ENCODE data around the gene IGFALS. TPM values are rescaled to one million over a fixed set of nuclear protein-coding genes. Genes with fewer than 3 reads are reported as not detected.
A peak's percentile ranks its signal among the peaks of the same experiment; 100 is the strongest.

Gene IGFALS
- total and polyA plus RNA-seq, 7 donors = 0.46 to 2.2 (median 1.2) TPM

- H3K27ac ChIP-seq = peak within 1 kb of the TSS; percentile 91 to 97 (median 96)
- no peak for TF ChIP-seq EP300 (IDR thresholded peaks at IDR 0.05)
- TF ChIP-seq CTCF (IDR thresholded peaks at IDR 0.05) = no peak
- no peak for TF ChIP-seq POLR2AphosphoS5 (IDR thresholded peaks at IDR 0.05)
- no peak for TF ChIP-seq POLR2A (IDR thresholded peaks at IDR 0.05)
- DNase-seq = peak; percentile 88
- intact Hi-C loops (cut with DNase I) = loop anchor here (5.0 to 10.0 kb wide), 2 partner anchors 64 to 1087 kb away; partner anchors contain the start of genes JMJD8, MAPK8IP3 and STUB1
- peak within 1 kb of the TSS; percentile 64 to 93 (median 90) for H3K4me3 ChIP-seq
- no peaks in the 10 kb centered on the region for H3K9me3 ChIP-seq
- 1% methylated on average over 79 of the region's 79 CpGs for WGBS, 2 donors
- H3K27me3 ChIP-seq = no peaks in the 10 kb centered on the region
- peaks cover 24 to 43% (median 32%) of the 10 kb centered on the region in 4 donors for H3K36me3 ChIP-seq
- peaks cover 0 to 56% (median 47%) of the 10 kb centered on the region in 4 donors for H3K4me1 ChIP-seq
Measured at GRCh38 chr16:1771188-1771863, 22.2 kb downstream of the IGFALS start, which contains the start of gene NME3. TSS of gene NME3 (minus strand) at chr16:1771543. CDS start at chr16:1771534, 9 bp downstream.

- DNase-seq = peak; percentile 92
- H3K27me3 ChIP-seq = no peaks in the 10 kb centered on the region
- H3K36me3 ChIP-seq = peaks cover 25 to 43% (median 35%) of the 10 kb centered on the region in 4 donors
- peak overlapping the region; percentile 91 to 97 (median 96) for H3K27ac ChIP-seq
- H3K9me3 ChIP-seq = no peaks in the 10 kb centered on the region
- TF ChIP-seq POLR2AphosphoS5 (IDR thresholded peaks at IDR 0.05) = peak; percentile 23 to 81 (median 65)
- TF ChIP-seq CTCF (IDR thresholded peaks at IDR 0.05) = no peak
- no peak for TF ChIP-seq EP300 (IDR thresholded peaks at IDR 0.05)
- peak in 1 of 2 donors; percentile 50 for TF ChIP-seq POLR2A (IDR thresholded peaks at IDR 0.05)
- peaks cover 0 to 56% (median 47%) of the 10 kb centered on the region in 4 donors for H3K4me1 ChIP-seq
- H3K4me3 ChIP-seq = peak overlapping the region; percentile 64 to 93 (median 90)
- intact Hi-C loops (cut with DNase I) = loop anchor here (5.0 to 10.0 kb wide), 2 partner anchors 63 to 1086 kb away; partner anchors contain the start of genes JMJD8, MAPK8IP3 and STUB1
- 4 to 21% methylated on average over 81 of the region's 81 CpGs for WGBS, 2 donors
Measured at GRCh38 chr16:1770328-1771187, 22.9 kb downstream of the IGFALS start.

- Histone ChIP-seq H3K36me3 (peaks cover 34 to 43% (median 38%) of the 10 kb centered on the region in 4 donors), H3K4me3 (peak overlapping the region; percentile 64 to 93 (median 90)), H3K9me3 (no peaks in the 10 kb centered on the region), H3K27ac (peak overlapping the region; percentile 91 to 97 (median 96)), H3K27me3 (no peaks in the 10 kb centered on the region), H3K4me1 (peaks cover 0 to 48% (median 41%) of the 10 kb centered on the region in 4 donors)
- DNase-seq = no peak
- no peak for TF ChIP-seq CTCF (IDR thresholded peaks at IDR 0.05)
- intact Hi-C loops (cut with DNase I) = loop anchor here (5.0 to 10.0 kb wide), 2 partner anchors 62 to 1085 kb away; partner anchors contain the start of genes JMJD8, MAPK8IP3 and STUB1
- 76 to 88% methylated on average over 27 of the region's 27 CpGs for WGBS, 2 donors
Measured at GRCh38 chr16:1769402-1770300, 23.9 kb downstream of the IGFALS start.

GRCh38 chr16:1768767-1769401, 24.6 kb downstream of the IGFALS start:
- Histone ChIP-seq H3K4me3 (no peak overlapping the region), H3K9me3 (no peaks in the 10 kb centered on the region), H3K27me3 (no peaks in the 10 kb centered on the region), H3K4me1 (peaks cover 0 to 41% (median 33%) of the 10 kb centered on the region in 4 donors), H3K36me3 (peaks cover 41 to 51% (median 45%) of the 10 kb centered on the region in 4 donors), H3K27ac (peak overlapping the region in 3 of 4 donors; percentile 91 to 97 (median 96))
- TF ChIP-seq EP300 (IDR thresholded peaks at IDR 0.05) (no peak), POLR2AphosphoS5 (IDR thresholded peaks at IDR 0.05) (peak in 1 of 4 donors; percentile 3)
- intact Hi-C loops (cut with DNase I) = no loop called here
- no peak for DNase-seq
- 81 to 85% methylated on average over 26 of the region's 26 CpGs for WGBS, 2 donors

Data from sigmoid colon (tissue), 7 donors.